Activated naive CD8-positive, alpha-beta T cell treated with anti-CD3 and anti-CD28 coated beads, Interleukin-2, amount 10 ng/mL, durations not matched to agents 7 days and 5 days (primary cell): Measurements from ENCODE around the gene FAM168A. TPM values are rescaled to one million over a fixed set of nuclear protein-coding genes. Genes with fewer than 3 reads are reported as not detected.
A peak's percentile ranks its signal among the peaks of the same experiment; 100 is the strongest.

Experiments used
- ATAC-seq: fragments of 150-1000 bp; cut with Tn5 transposase; one replicate; pipeline ENCODE4 v1.10.0; 2021; ENCODE audit warnings: low read depth, moderate library complexity
- POLR2A ChIA-PET: fragments of 350-600 bp; sonication (Branson Sonifier 250); formaldehyde crosslinking; loops from one replicate; lab custom pipeline; 2021; ENCODE audit warnings: antibody characterized with exemption; lab: Charles Lee
- DNase-seq: peaks from one replicate; pipeline ENCODE4 v3.0.0; 2021
- H3K27ac Mint-ChIP-seq: one replicate; pipeline ENCODE4 v1.8.0; 2022; ENCODE audit warnings: mild to moderate bottlenecking, mixed read lengths
- H3K27me3 Mint-ChIP-seq: one replicate; pipeline ENCODE4 v1.8.0; 2022; ENCODE audit warnings: mild to moderate bottlenecking, moderate library complexity, mixed read lengths
- H3K36me3 Mint-ChIP-seq: one replicate; pipeline ENCODE4 v1.8.0; 2021; ENCODE audit warnings: mild to moderate bottlenecking, mixed read lengths
- H3K4me1 Mint-ChIP-seq: one replicate; pipeline ENCODE4 v1.8.0; 2021; ENCODE audit warnings: mixed read lengths
- H3K4me3 Mint-ChIP-seq: one replicate; pipeline ENCODE4 v1.8.0; 2022; ENCODE audit warnings: mild to moderate bottlenecking, moderate library complexity, mixed read lengths
- H3K9me3 Mint-ChIP-seq: one replicate; pipeline ENCODE4 v1.8.0; 2021; ENCODE audit warnings: mixed read lengths
- total RNA-seq, 2 experiments: library from RNA; stranded (reverse); gene quantifications; one replicate each; pipeline ENCODE4 v1.2.3, GENCODE V29; 2021

Gene FAM168A
- total RNA-seq, 2 experiments from 2014 or later = 27.3 to 31.0 TPM

- DNase-seq = no peak
- POLR2A ChIA-PET = interaction anchor here (0.6 to 1.9 kb wide), 2 partner anchors 21 to 41 kb away, joined by 3 to 9 read pairs; no protein-coding TSS in a partner anchor
- Mint-ChIP-seq H3K4me3 (no peak overlapping the region), H3K27ac (no peak overlapping the region), H3K36me3 (peaks cover 7% of the 10 kb centered on the region), H3K4me1 (peaks cover 8% of the 10 kb centered on the region), H3K9me3 (no peaks in the 10 kb centered on the region), H3K27me3 (no peaks in the 10 kb centered on the region)
- ATAC-seq = no peak
These were observed 205.6 kb downstream of the FAM168A start for GRCh38 chr11:73392108-73393010.

GRCh38 chr11:73391665-73392064, 206.2 kb downstream of the FAM168A start:
- POLR2A ChIA-PET = no interaction called here
- Mint-ChIP-seq H3K4me3 (no peak overlapping the region), H3K9me3 (no peaks in the 10 kb centered on the region), H3K4me1 (peaks cover 14% of the 10 kb centered on the region), H3K27ac (peak overlapping the region; percentile 12), H3K27me3 (no peaks in the 10 kb centered on the region), H3K36me3 (peaks cover 4% of the 10 kb centered on the region)
- DNase-seq (no peak), ATAC-seq (no peak)

DNA sequence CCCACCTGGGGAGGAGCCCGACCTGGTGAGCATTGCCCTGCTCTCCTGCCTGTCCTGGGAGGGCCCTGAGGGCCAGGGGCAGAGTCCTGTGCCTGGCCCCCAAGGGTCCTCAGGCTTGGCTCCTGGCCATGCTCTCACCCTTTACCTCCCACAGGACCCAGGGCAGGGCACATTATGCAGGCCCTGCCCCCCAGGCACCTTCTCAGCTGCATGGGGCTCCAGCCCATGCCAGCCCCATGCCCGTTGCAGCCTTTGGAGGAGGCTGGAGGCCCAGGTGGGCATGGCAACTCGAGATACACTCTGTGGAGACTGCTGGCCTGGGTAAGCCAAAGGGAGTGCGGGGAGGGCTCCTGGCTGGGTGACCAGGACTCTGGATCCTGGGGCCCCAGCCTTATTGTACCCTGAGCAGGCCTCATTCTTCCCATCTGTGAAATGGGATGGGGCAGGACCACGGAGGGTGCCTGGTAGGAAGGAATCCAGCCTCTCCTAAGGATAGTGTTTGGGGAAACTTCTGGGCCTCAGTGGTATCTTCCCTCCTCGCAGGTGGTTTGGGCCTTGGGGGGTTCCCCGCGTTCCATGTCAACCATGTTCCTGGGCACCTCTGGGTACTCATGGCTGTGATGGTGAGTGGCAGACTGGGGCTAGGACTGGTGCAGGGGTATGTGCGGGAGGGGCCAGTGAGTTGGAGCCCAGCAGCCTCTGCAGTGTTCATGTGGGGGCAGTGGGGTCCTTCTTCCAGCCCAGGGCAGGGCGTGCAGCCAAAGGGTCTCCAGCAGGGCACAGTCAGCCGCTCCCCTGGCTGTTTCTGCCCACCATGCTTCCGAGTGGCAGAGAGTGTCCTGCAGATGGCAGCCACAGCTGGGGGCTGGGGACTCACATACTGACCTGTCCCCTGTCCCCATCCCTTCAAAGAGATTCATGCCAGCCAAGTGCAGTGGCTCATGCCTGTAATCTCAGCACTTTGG, 207.0 kb downstream of the FAM168A start:
- no peak overlapping the region for H3K27ac Mint-ChIP-seq
- H3K27me3 Mint-ChIP-seq = no peaks in the 10 kb centered on the region
- no peaks in the 10 kb centered on the region for H3K9me3 Mint-ChIP-seq
- H3K36me3 Mint-ChIP-seq = peaks cover 1% of the 10 kb centered on the region
- no peak for ATAC-seq
- DNase-seq = no peak
- no peak overlapping the region for H3K4me3 Mint-ChIP-seq
- H3K4me1 Mint-ChIP-seq = peaks cover 22% of the 10 kb centered on the region
- POLR2A ChIA-PET = no interaction called here

GRCh38 chr11:73389916-73390315, 208.0 kb downstream of the FAM168A start:
- H3K4me1 Mint-ChIP-seq = peaks cover 32% of the 10 kb centered on the region

DNA sequence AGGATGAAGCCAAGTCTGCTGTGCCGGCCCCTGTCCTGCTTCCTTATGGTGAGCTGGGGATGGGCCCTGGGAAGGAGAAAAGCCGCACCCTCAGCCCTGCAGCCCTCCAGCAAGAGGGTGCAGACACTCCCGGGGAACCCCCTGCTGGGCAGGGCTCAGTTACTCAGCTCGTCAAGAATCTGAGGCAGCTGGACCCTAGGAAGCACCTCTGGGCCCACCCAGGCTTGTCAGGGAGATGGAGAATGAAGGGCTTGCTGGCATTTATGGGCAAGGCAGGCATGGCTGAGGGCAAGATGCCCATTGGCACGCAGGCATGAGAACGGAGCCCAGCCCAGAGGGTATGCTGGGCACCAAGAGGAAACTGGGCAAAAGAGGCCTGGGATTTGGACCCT, 208.8 kb downstream of the FAM168A start:
- Mint-ChIP-seq H3K4me1 (peaks cover 40% of the 10 kb centered on the region), H3K27me3 (no peaks in the 10 kb centered on the region), H3K27ac (no peak overlapping the region), H3K36me3 (peaks cover 1% of the 10 kb centered on the region), H3K9me3 (no peaks in the 10 kb centered on the region), H3K4me3 (no peak overlapping the region)
- DNase-seq = no peak
- ATAC-seq = no peak
- POLR2A ChIA-PET = no interaction called here

More at GRCh38 chr11:73389916-73390315, 208.0 kb downstream of the FAM168A start:
- peak overlapping the region; percentile 17 for H3K27ac Mint-ChIP-seq
- H3K4me3 Mint-ChIP-seq = no peak overlapping the region
- DNase-seq = no peak
- POLR2A ChIA-PET = no interaction called here
- peaks cover 1% of the 10 kb centered on the region for H3K36me3 Mint-ChIP-seq
- no peak for ATAC-seq
- no peaks in the 10 kb centered on the region for H3K9me3 Mint-ChIP-seq
- H3K27me3 Mint-ChIP-seq = no peaks in the 10 kb centered on the region

GRCh38 chr11:73388265-73389133, 209.4 kb downstream of the FAM168A start:
- Mint-ChIP-seq H3K36me3 (peaks cover 1% of the 10 kb centered on the region), H3K27me3 (no peaks in the 10 kb centered on the region), H3K9me3 (no peaks in the 10 kb centered on the region), H3K4me3 (no peak overlapping the region), H3K4me1 (peaks cover 45% of the 10 kb centered on the region), H3K27ac (peak overlapping the region; percentile 78)
- POLR2A ChIA-PET = interaction anchor here (1.5 kb wide), 1 partner anchor 37 kb away, joined by 5 read pairs; no protein-coding TSS in a partner anchor
- no peak for ATAC-seq
- DNase-seq = no peak

- POLR2A ChIA-PET = interaction anchor here (1.5 kb wide), 1 partner anchor 36 kb away, joined by 5 read pairs; no protein-coding TSS in a partner anchor
- no peak overlapping the region for H3K4me3 Mint-ChIP-seq
- no peak for ATAC-seq
- H3K9me3 Mint-ChIP-seq = no peaks in the 10 kb centered on the region
- peaks cover 49% of the 10 kb centered on the region for H3K4me1 Mint-ChIP-seq
- peak overlapping the region; percentile 81 for H3K27ac Mint-ChIP-seq
- peaks cover 1% of the 10 kb centered on the region for H3K36me3 Mint-ChIP-seq
- H3K27me3 Mint-ChIP-seq = no peaks in the 10 kb centered on the region
- no peak for DNase-seq
These were observed 210.2 kb downstream of the FAM168A start for GRCh38 chr11:73387594-73388264.

DNA sequence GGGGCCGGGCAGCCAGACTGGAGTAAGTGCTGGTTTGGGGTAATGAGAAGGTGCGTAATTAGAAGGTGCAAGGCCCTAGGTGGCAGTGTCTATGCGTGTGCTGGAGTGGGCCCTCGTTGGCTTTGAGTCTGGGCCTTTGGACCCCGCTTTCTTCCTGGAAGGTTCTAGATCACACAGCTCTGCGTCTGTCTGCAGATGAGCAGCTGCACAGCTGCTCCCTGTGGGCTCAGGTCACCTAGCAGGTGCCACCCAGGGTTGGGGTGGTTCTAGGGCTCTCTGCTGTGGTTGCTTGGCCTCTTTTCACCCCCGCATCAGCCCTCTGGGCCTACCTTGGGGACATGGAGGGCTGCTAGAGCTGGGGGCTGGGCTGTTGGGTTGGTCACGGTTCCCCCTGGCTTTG, 211.4 kb downstream of the FAM168A start:
- POLR2A ChIA-PET = interaction anchor here (0.7 to 1.5 kb wide), 2 partner anchors 9 to 35 kb away, joined by 3 to 5 read pairs; no protein-coding TSS in a partner anchor
- peaks cover 54% of the 10 kb centered on the region for H3K4me1 Mint-ChIP-seq
- DNase-seq = no peak
- H3K27me3 Mint-ChIP-seq = no peaks in the 10 kb centered on the region
- peak overlapping the region; percentile 37 for H3K4me3 Mint-ChIP-seq
- no peak for ATAC-seq
- H3K27ac Mint-ChIP-seq = peak overlapping the region; percentile 91
- no peaks in the 10 kb centered on the region for H3K9me3 Mint-ChIP-seq
- H3K36me3 Mint-ChIP-seq = peaks cover 1% of the 10 kb centered on the region

GRCh38 chr11:73386016-73386415, 211.9 kb downstream of the FAM168A start:
- Mint-ChIP-seq H3K9me3 (no peaks in the 10 kb centered on the region), H3K4me3 (peak overlapping the region; percentile 78), H3K36me3 (peaks cover 1% of the 10 kb centered on the region), H3K4me1 (peaks cover 56% of the 10 kb centered on the region), H3K27ac (peak overlapping the region; percentile 91), H3K27me3 (no peaks in the 10 kb centered on the region)
- no peak for ATAC-seq
- no peak for DNase-seq
- POLR2A ChIA-PET = interaction anchor here (0.7 to 1.8 kb wide), 3 partner anchors 9 to 16 kb away, joined by 3 to 9 read pairs (median 7); partner anchors contain the start of gene RELT

DNA sequence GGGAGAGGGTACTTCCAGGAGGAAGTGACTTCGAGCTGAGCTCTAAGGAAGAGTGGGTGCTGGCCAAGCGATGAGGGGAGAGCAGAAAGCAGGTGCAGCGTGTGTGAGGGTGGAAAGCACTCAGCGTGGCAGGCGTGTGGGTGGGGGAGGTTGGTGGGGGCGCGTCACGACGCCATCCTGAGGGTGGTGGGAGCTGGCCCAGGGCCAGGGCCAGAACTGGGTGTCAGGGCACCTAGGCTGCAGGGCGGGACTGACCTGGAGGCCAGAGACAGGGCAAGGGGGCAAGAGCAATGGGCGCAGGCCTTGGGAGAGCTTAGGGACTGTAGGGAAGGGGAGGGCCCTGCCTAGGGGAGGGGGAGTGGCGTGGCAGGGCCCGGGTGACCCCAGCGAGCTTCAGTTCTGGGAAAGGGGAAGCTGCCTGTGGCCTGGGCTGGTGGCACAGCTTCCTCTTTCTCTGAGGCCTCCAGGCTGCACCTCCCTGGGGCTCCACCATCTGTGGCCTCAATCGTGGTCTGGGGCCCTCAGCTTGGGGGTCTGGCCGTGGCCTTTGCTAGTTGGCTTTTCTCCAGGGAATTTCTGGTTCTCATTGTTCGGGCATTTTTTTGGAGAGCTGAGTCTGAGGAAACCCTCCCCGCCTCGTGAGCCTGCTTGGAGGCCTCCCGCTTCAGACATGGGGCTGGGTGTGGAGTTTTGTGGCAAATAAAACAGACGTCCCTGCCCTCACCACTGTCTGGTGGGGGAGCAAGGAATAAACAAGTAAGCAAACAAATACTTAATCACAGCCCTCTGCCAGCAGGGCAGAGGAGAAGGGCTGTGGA, 212.8 kb downstream of the FAM168A start:
- POLR2A ChIA-PET = interaction anchor here (0.7 to 1.8 kb wide), 8 partner anchors 8 to 1108 kb away, joined by 3 to 9 read pairs (median 3); partner anchors contain the start of gene RELT
- ATAC-seq (peak; percentile 69), DNase-seq (peak; percentile 55)
- Mint-ChIP-seq H3K4me3 (peak overlapping the region; percentile 78), H3K27ac (peak overlapping the region; percentile 91), H3K9me3 (no peaks in the 10 kb centered on the region), H3K36me3 (peaks cover 1% of the 10 kb centered on the region), H3K4me1 (peaks cover 58% of the 10 kb centered on the region), H3K27me3 (no peaks in the 10 kb centered on the region)

DNA sequence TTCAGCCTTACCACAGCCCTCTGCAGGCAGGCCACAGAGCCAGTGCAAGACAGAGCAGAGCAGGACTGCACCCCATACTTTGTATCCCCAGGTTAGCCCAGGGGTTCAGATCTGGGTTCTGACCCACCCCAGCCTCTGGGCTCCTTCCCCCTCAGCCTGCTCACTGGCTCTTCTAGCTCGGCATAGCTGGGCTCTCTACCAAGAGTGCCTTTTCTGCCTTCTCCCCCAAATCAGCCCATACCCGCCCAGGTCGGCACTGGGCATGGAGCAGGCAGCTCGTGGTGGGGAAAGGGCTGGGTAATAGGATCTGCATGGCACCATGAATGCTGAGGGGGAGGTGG, 213.4 kb downstream of the FAM168A start:
- Mint-ChIP-seq H3K27ac (peak overlapping the region; percentile 91), H3K9me3 (no peaks in the 10 kb centered on the region), H3K36me3 (peaks cover 1% of the 10 kb centered on the region), H3K4me3 (peak overlapping the region; percentile 78), H3K27me3 (no peaks in the 10 kb centered on the region), H3K4me1 (peaks cover 62% of the 10 kb centered on the region)
- DNase-seq (no peak), ATAC-seq (peak; percentile 11)
- POLR2A ChIA-PET = interaction anchor here (0.7 to 1.8 kb wide), 8 partner anchors 8 to 1108 kb away, joined by 3 to 9 read pairs (median 3); partner anchors contain the start of gene RELT
